ENCODE results near the gene NCAPH2.
"Not testable (repeated sequence)": the region's sequence is repeated elsewhere in the genome, so short reads cannot be mapped to it uniquely, and the experiment has no call there.

The NCAPH2 gene

GRCh38 chr22:50531546-50531961 lies 23.5 kb downstream of the NCAPH2 start:
- DNase-seq: peak; percentile 66 to 72

GRCh38 chr22:50531962-50532674 lies 24.1 kb downstream of the NCAPH2 start:
- DNase-seq: no peak

GRCh38 chr22:50532824-50533796 lies 25.1 kb downstream of the NCAPH2 start:
- DNase-seq: no peak

- not testable (repeated sequence) for DNase-seq
These were observed 26.1 kb downstream of the NCAPH2 start for GRCh38 chr22:50533856-50534711.

GRCh38 chr22:50535113-50535512 lies 27.1 kb downstream of the NCAPH2 start:
- DNase-seq: no peak

- DNase-seq: no peak
These were observed 28.2 kb downstream of the NCAPH2 start for GRCh38 chr22:50536226-50536625.

GRCh38 chr22:50537765-50538164 lies 29.7 kb downstream of the NCAPH2 start:
- no peak for DNase-seq

- no peak for DNase-seq
These were observed 32.4 kb downstream of the NCAPH2 start for GRCh38 chr22:50540381-50540780.

- DNase-seq: not testable (repeated sequence)
These were observed 33.6 kb downstream of the NCAPH2 start for GRCh38 chr22:50541667-50542026.

- no peak for DNase-seq
These were observed 34.4 kb downstream of the NCAPH2 start for GRCh38 chr22:50542416-50542927.

GRCh38 chr22:50544078-50544745 lies 36.2 kb downstream of the NCAPH2 start:
- DNase-seq: peak; percentile 82

- no peak for DNase-seq
These were observed 36.8 kb downstream of the NCAPH2 start for GRCh38 chr22:50544746-50545253.

GRCh38 chr22:50545522-50546325 lies 37.7 kb downstream of the NCAPH2 start, which contains the start of gene KLHDC7B:
TSS of gene KLHDC7B (plus strand) at chr22:50545899. CDS start at chr22:50546244, 345 bp downstream.
- no peak for DNase-seq

GRCh38 chr22:50546326-50547262 lies 38.6 kb downstream of the NCAPH2 start:
- DNase-seq: no peak

- no peak for DNase-seq
These were observed 39.4 kb downstream of the NCAPH2 start for GRCh38 chr22:50547263-50547985.

GRCh38 chr22:50548040-50548920 lies 40.3 kb downstream of the NCAPH2 start:
- peak; percentile 40 to 49 for DNase-seq

GRCh38 chr22:50548921-50549790 lies 41.1 kb downstream of the NCAPH2 start:
- DNase-seq: no peak
